ENCODE data around the gene ARMC9.
"Not testable (repeated sequence)": the region's sequence is repeated elsewhere in the genome, so short reads cannot be mapped to it uniquely, and the experiment has no call there.

ARMC9 gene, protein sequence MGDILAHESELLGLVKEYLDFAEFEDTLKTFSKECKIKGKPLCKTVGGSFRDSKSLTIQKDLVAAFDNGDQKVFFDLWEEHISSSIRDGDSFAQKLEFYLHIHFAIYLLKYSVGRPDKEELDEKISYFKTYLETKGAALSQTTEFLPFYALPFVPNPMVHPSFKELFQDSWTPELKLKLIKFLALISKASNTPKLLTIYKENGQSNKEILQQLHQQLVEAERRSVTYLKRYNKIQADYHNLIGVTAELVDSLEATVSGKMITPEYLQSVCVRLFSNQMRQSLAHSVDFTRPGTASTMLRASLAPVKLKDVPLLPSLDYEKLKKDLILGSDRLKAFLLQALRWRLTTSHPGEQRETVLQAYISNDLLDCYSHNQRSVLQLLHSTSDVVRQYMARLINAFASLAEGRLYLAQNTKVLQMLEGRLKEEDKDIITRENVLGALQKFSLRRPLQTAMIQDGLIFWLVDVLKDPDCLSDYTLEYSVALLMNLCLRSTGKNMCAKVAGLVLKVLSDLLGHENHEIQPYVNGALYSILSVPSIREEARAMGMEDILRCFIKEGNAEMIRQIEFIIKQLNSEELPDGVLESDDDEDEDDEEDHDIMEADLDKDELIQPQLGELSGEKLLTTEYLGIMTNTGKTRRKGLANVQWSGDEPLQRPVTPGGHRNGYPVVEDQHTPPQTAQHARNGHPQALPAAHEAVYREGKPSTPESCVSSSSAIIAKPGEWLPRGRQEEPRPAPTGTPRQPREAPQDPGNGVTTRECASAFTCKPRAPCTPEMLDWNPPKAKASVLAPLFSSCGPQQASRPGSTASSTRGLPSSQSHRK

GRCh38 chr2:231198291-231199173 is at the start of gene ARMC9:
Gene ARMC9 (plus strand): TSS chr2:231198631. CDS start chr2:231206239, 7,608 bp downstream.
- peak; percentile 78 for DNase-seq

DNA sequence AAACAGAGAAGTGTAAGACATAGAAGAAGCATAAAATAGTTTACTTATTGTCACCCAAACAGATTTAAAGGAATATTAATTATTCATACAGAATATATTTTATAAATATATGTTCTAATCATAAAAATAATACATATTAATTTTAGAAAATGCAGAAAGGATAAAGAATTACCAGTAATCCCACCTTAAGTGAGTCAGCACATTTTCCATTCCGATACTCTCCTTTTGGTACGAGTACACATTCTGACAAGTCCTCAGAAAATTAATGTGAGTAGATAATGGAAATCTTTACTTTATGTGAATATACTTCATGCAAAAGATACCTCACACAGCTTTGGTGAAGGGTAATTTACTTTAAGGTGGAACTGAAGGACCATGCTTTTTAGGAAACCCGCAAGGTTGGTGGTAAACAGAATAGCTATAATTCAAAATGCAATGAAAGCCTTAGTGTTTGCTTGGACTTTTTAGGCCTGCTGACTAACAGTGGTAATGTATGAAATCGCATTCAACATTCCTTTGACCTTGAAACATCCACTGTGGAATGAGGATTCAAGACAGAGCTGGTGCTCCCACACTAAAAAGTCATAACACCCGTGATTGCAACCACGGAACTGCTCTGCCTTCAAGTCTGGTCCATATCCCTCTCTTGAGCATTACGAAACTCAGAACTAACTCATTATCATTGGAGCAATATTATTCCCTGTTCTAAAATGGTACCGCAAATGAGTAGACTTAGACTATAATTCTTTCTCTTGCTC is 45.5 kb upstream of the ARMC9 start:
- DNase-seq: no peak

GRCh38 chr2:231159306-231159705 is 39.1 kb upstream of the ARMC9 start:
- DNase-seq: no peak

- no peak for DNase-seq
These were observed 37.7 kb upstream of the ARMC9 start for GRCh38 chr2:231160701-231161100.

DNA sequence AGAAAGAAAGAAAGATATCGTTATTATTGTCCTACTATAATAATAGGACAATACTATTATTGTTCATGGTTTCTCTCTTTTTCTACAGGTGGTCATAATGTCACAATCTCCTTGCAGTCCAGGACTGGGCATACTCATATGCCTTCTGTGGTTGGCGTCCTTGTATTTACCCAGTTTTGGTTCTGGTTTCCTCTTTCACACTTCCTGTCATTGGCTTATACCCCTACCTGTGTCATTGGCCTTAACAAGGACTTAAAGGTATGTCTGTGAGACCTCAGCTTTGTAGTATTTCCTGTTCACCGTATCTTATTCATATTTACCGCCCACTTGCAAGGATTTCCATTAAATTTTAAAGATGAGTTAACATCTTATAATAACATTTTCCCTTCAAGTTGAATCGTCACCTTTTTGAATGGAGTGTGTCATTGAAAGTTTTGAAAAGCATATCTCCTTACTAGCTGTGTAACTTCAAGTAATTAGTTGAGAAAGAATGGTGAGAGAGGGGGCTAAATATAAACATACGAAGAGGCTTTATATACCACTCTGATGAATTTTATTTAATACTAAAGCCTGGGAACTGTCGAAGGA is 37.1 kb upstream of the ARMC9 start:
- no peak for DNase-seq

DNA sequence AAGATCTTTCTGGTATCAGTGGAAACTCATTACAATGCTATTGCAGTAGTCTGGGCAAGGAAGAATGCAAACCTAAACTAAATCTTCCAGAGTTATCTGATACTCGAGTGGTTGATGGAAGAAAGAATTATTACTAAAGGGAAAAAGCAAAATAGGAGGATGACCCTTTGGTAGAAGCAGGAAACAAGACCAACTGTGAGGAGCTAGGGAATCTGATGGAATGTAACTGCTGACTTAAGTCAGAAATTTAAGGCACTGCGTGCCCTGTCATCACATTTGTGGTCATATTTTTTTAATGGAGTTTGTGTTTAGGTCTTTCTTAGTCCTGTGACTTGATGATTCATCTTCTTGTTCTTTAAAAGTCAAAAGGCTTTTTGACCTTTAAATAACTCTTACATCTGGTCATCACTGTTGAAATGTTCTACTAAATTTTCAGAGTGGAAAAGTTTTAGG is 36.5 kb upstream of the ARMC9 start:
- no peak for DNase-seq

DNA sequence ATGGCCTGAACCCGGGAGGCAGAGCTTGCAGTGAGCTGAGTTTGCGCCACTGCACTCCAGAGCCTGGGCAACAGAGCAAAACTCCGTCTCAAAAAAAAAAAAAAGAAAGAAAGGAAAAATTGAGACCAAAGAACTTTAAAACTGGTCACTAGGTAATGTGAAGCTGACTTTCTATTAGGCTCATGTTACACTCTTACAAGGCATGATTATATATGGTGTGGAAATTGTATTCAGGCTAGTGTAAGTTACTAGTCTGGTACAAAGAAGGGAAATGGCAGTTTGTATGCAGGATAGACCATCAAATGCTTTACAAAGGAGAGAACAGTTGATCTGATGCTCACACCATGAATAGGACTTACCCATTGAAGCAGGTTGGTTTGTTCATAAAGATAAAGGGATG is 35.4 kb upstream of the ARMC9 start:
- no peak for DNase-seq

GRCh38 chr2:231163414-231164095 is 34.9 kb upstream of the ARMC9 start:
- DNase-seq: no peak

- DNase-seq: no peak
These were observed 30.5 kb upstream of the ARMC9 start for GRCh38 chr2:231167745-231168459.

- no peak for DNase-seq
These were observed 29.8 kb upstream of the ARMC9 start for GRCh38 chr2:231168460-231169139.

GRCh38 chr2:231169488-231169887 is 28.9 kb upstream of the ARMC9 start:
- DNase-seq: no peak

DNA sequence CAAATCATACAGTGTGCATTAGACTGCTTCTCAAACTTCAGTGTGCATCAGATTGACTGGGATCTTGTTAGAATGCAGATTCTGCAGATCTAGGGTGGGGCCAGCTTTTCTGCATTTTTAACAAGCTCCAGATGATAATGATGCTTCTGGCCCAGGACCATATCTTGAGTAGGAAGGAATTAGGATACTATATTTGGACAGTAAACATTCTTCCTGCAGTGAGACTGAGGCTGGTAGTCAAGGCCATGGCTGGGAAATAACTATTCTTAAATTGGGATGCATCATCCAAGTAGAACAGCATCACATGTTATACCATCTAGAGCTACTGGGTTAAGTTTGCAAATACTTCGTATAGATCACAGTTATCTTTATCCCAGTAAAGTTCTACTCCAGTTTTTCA is 28.4 kb upstream of the ARMC9 start:
- no peak for DNase-seq

DNA sequence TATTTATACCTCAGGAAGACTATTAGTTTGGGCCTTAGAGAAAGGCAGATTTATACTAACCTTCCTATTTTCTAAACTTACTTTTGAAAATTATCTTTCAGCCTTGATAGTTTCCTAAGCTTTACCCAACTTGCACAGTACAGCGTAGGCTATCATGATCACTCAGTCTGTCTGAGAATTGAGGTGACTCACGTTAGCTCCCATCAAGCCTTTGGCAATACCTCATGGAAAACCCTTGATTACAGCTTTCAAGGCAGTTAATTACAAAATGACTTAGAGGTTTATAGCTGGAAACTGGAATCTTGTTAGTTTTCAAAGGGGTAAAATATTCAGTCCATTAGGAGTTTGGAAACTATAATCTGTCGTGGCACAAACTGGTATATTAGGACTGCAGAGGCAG is 26.4 kb upstream of the ARMC9 start:
- no peak for DNase-seq

GRCh38 chr2:231174211-231174651 is 24.2 kb upstream of the ARMC9 start:
- DNase-seq: no peak

DNA sequence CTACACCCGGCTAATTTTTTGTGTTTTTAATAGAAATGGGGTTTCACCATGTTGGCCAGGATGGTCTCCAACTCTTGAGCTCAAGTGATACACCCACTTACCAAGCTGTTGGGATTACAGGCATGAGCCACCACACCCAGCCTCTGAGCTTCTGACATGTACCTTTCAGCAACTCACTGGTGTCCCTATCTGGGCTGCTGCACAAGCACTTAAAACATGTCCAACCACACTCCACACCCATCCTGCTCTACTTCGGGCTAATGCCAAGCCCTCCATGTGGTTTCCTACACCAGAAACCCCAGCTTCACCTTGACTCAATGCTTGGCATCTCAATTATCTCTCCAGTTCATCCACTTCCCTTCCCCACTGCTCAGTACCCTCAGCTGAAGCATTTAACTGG is 22.4 kb upstream of the ARMC9 start:
- DNase-seq: no peak

DNA sequence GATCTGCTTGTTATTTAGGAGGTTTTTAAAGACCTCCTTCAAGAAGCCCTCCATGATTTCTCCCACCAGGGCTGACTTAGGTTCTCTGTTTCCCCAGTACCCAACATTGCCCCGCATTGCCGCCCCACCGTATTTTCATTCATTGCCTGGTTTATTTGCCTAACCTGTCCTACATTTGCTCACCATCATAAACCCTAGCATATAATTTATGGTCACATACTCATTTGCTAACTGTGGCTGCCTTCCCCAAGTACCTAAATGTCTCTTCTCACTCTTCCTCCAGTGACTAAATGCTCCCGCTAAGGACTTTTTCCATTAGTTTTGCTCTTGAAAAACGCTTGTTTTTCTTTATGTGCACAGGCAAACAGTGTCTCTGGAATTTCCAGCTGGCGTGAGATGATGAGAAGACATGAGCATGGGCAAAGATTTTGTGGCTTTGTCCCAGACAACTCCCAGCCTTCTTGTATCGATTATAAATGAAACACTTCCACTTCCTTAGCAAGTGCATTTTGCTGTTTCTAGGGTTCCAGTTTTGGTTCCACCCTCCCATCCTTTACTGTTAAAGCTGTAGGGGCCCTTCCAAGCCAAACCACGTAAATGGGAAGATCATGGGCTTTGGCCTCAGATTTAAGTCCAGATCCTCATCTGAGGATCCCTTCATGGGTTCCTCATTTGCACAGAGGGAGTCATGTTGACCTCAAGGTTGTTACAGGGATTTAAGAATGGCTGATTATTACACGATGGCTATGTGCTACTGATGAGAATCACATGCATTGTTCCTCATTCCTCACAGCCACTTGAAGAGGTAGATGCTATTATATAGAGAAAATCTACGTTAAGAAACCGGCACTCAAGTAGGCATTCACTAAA is 21.0 kb upstream of the ARMC9 start:
- no peak for DNase-seq

DNA sequence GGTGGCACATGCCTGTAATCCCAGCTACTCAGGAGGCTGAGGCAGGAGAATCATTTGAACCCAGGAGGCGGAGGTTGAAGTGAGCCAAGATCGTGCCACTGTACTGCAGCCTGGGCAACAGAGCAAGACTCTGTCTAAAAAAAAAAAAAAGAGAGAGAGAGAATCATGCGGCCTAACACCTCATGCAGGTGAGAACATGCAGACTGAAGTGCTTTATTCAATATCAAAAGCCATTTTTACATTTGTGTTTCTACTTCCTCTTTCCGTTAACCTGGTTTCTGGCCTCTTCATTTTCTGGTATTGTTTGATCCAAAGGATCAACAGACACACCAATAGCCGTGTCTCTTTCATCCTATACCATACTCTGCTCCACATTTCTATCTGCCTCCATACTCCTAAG is 19.6 kb upstream of the ARMC9 start:
- DNase-seq: not testable (repeated sequence)

DNA sequence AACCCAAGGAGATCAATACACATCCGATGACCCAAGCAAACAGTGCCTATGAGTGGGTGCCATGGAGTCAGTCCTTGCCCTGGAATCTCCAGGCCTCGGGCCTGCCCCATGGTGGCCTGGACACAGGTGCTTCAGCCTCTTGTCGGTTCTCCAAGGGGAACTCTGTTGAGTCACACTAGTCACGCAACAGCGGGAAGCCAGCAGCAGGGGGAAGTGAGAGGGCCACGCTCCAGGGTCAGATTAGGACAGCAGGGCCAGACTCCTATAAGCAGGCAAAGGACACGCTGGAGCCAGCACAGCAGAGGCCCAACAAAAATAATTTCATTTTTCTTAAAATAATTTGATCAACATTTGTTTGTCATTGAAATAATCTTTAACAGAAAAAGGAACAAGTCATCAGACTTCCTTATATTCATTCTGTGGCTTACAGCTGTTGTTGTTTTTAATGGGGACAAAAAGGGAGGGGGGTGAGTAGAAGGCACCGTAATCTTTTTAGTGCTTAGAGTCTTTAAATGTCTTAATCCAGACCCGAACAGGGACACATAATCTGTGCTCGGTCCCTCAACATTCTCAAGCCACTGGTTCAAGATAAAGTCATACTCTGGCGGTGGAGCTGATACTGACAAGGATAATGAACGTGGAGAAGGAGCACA is 16.4 kb upstream of the ARMC9 start:
- DNase-seq: no peak
